ENCODE measurements around the gene KCNH4. TPM values are rescaled to one million over a fixed set of nuclear protein-coding genes. Genes with fewer than 3 reads are reported as not detected.
"Not testable (repeated sequence)": the region's sequence is repeated elsewhere in the genome, so short reads cannot be mapped to it uniquely, and the experiment has no call there.

KCNH4 gene
- polyA plus RNA-seq, 3 donors = not detected

DNA sequence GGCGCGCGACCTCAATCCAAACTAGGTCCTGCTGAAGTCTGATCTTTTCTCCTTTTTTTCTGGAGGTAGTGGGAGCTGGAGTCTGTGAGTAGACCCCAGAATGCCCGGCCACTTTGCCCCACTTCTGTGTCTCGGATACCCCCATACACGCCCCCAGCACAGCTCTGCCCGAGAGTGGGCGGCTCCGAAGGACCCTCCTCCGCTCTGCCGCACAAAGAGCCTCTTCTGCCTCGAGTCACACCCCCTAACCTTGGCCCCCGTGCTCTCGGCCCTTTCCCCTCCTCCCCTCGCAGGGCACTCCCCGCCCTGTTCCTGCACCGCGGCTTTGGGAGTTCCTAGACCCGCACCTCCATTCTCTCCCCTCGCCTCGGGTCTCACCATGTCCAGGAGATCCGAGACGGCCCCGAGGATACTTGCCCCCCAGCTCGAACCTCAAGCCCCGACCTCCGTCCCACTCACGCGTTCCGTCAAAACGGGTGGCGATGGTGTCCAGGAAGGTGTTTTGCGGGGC lies 476 bp downstream of the KCNH4 start:
- no peak for DNase-seq (ENCODE audit: low read depth in 3 of 3, low spot score in 2 of 3)

DNA sequence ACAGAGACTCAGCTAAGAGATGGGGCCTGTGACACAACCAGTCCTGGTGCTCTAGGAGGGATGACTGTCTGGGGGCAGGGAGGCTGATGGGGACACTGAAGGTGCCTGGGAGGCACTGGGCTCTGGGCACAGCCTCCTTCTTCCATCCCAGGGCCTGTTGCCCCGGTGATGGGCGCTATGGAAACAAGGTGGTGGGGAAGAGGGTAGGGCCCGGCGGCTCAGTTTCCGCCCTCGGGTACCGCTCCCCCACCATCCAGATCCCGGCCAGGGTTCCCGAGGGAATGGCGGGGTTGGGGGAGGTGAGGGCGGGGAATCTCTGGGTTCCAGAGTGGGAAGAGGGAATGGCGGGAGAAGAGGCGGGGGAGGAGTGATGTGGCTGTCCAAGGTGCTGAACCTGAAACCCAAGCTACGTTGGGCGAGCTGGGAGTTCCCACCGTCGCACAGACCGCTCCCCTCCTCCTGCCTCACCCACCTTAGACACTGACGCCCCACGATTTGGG lies 981 bp downstream of the KCNH4 start:
- peak in 1 of 3 donors; percentile 73 for DNase-seq (ENCODE audit: low read depth in 3 of 3, low spot score in 2 of 3)

- no peak for DNase-seq (ENCODE audit: low read depth in 3 of 3, low spot score in 2 of 3)
These were observed 1.6 kb downstream of the KCNH4 start for GRCh38 chr17:42179335-42179734.

DNA sequence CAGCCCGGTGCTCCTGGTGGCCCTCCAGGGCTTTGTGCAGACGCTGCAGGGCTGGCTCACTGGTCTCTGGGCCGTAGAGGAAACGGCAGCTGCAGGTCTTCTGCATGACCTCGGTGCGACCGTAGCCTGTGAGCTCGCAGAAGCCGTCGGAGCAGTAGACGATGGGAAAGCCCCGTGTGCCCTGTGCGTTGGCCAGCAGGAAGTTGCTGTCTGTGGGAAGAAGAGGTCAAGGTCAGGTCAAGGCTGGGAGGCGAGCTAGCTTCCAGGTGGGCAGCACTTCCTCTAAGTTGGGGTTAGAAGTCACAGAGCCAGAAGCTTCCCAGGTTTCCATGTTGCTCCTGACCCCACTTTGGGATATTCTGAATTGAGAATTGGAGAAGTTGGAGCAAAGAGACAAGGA lies 2.1 kb downstream of the KCNH4 start:
- no peak for DNase-seq (ENCODE audit: low read depth in 3 of 3, low spot score in 2 of 3)

DNA sequence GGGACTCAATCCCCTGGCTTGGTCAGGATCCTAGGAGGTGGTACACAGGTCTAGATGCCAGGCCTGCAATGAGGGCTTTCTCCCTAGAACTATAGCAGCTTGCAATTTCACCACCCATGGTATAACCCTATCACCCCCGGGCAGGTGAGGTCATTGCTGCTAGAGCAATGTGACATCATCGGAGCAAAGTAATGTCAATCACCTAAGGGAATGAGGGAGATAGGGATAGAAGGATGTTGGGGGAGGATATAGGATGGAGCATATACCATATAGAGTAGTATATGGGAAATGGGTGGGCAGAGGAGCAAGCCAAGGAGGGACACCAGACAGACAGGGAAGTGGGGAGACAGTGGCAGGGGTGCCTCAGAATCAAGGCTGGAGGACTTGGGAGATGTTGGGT lies 3.3 kb downstream of the KCNH4 start:
- DNase-seq (ENCODE audit: low read depth in 3 of 3, low spot score in 2 of 3) = no peak

- no peak for DNase-seq (ENCODE audit: low read depth in 3 of 3, low spot score in 2 of 3)
These were observed 6.7 kb downstream of the KCNH4 start for GRCh38 chr17:42174126-42174783.

GRCh38 chr17:42171831-42172230 lies 9.1 kb downstream of the KCNH4 start:
- DNase-seq (ENCODE audit: low read depth in 3 of 3, low spot score in 2 of 3) = no peak

- DNase-seq (ENCODE audit: low read depth in 3 of 3, low spot score in 2 of 3) = no peak
These were observed 11.6 kb downstream of the KCNH4 start for GRCh38 chr17:42169351-42169750.

GRCh38 chr17:42167807-42168206 lies 13.1 kb downstream of the KCNH4 start:
- DNase-seq (ENCODE audit: low read depth in 3 of 3, low spot score in 2 of 3) = no peak

DNA sequence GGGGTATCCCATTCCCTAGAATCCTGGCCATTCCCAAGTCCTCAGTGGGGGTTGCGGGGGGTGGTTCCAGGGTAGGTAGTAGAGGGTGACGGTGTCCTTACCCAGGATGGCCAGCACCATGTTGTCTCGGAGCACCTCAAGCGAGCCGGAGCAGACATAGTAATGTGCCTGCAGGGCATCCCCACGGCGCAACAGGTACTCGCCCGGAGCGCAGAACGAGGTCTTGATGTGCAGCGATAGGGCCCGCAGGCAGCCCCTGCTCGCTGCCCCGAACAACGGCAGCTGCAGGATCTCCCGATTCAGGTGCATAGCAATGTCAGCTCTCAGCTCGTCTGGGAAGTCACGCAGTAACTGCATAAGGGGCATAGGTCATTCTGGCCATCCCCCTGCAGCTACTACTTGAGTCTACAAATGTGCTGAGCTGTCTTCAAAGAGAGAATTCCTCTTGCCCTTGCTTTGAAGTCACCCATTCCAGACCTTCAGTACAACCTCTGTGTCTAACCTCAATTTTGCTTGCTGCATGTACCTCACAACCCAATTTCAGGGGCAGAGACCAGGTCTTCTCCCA lies 14.7 kb downstream of the KCNH4 start:
- no peak for DNase-seq (ENCODE audit: low read depth in 3 of 3, low spot score in 2 of 3)

DNA sequence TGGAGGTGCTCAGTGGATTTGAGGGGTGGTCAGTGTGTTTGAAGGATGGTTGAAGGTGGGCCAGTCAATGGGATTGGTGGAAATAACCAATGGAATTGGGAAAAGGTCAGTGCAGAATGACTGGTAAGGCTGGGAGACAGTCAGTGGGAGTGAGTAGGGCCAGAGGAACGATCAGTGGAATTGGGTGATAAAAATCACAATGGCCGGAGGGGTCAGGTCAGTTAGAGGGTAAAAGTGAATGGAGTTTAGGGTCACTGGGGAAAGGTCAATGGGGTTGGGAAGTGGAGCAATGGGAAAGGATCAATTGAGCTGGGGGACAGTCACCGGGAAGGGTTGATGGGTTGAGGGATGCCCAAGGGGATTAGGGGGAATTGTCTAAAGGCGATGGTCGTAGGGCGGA lies 15.2 kb downstream of the KCNH4 start:
- no peak for DNase-seq (ENCODE audit: low read depth in 3 of 3, low spot score in 2 of 3)

DNA sequence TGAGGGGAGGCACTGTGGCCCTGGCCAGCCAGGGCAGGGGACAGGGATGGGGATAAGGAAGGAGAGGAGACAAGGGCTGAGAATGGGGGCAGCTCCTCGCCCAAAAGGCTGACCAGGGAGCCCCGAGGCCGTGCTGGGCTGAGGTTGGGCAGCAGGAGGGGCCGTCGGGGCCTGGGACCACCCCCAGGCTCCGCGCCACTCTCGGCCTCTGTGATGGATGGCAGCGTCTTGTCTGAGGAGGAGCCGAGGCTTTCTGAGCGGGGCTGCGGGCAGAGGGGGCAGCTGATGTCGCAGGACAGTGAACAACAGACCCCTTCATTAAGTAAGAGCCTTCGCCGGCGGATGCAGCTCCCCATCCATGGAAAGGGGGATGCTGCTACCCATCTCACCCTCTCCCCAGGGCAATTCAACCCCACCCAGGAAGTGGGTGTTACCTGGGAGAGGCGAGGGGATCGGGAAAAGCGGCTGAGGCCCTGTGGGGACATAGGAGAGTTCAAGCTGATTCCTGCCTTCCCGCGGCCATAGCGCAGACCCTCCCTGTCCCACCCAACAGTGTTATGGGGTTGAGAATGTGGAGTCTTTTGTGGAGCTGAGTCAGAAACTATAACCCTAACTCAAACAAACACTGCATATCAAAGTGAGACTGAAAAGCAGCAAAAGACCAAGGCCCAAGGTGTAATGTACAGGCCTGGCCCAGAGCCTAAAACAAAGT lies 17.1 kb downstream of the KCNH4 start:
- no peak for DNase-seq (ENCODE audit: low read depth in 3 of 3, low spot score in 2 of 3)

DNA sequence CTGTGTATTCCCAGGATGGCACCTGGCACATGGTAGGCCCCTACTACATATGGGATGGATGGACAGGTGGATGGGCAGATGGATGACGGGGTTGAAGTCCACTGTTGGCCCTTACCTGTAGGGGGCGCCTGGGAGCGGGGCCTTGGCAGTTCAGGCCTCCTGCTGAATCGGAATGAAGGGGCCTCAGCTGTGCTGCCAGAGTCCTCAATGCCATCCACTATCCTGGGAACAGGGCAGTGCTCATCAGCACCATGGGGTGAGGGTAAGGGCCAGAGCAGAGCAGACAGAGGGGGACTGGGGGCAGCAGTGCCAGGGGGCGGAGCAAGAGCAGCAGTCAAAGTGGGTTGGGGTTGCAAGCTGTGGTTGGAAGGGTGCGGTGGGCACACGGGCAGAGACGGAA lies 17.8 kb downstream of the KCNH4 start:
- DNase-seq (ENCODE audit: low read depth in 3 of 3, low spot score in 2 of 3) = no peak

GRCh38 chr17:42160531-42160910 lies 20.4 kb downstream of the KCNH4 start:
- no peak for DNase-seq (ENCODE audit: low read depth in 3 of 3, low spot score in 2 of 3)

GRCh38 chr17:42159796-42160530 lies 21.0 kb downstream of the KCNH4 start:
- no peak for DNase-seq (ENCODE audit: low read depth in 3 of 3, low spot score in 2 of 3)

DNA sequence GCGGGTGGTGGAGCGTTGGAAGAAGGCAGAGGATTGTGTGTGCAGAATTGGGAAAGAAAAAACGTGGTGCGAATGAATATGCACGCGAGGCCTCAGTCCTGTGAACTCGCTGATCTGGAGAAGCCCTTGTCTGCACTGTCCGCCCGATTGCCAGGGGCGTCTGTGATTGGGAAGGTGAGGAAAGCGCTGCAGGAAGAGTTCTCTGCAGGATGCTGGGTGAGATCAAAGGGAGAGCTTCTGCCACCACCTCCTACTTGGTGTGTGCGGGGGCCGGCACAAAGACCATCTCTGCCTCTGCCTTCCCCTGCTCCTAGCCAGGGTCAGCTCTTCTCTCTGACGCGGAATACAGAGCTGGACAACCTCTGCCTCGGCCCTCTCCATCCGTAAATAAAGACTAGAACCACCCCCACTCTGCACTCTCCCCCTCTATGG lies 25.3 kb downstream of the KCNH4 start:
- DNase-seq (ENCODE audit: low read depth in 3 of 3, low spot score in 2 of 3) = no peak

GRCh38 chr17:42153919-42154742 lies 26.8 kb downstream of the KCNH4 start:
- DNase-seq (ENCODE audit: low read depth in 3 of 3, low spot score in 2 of 3) = no peak

DNA sequence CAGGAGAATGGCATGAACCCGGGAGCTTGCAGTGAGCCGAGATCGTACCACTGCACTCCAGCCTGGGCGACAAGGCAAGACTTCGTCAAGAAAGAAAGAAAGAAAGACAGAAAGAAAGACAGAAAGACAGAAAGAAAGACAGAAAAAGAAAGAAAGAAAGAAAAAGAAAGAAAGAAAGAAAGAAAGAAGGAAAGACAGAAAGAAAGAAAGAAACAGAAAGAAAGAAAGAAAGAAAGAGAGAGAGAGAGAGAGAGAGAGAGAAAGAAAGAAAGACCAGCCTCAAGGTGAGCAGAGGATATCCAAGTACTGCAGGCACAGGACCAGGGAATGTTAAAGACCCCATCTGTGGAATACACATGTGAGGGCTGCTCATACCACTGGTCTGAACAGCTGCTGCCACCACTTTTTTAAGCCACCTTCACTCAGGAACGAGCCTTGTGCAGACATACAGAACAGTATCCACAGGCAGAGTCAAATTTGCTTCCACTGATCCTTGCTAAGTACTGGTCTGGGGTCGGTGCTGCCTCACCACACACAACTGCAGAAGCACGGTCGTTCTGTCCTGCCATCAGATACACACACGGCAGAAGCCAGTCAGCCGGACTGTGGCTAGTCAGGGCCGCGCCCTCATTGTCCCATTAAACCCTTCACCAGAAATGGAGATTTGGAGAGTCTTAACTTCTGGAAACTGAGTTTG lies 33.9 kb downstream of the KCNH4 start:
- DNase-seq (ENCODE audit: low read depth in 3 of 3, low spot score in 2 of 3) = no peak

- not testable (repeated sequence) for DNase-seq (ENCODE audit: low read depth in 3 of 3, low spot score in 2 of 3)
These were observed 37.8 kb downstream of the KCNH4 start for GRCh38 chr17:42143138-42143537.
